PC-9 (cell line): ENCODE results near the gene CBR4. TPM values are rescaled to one million over a fixed set of nuclear protein-coding genes. Genes with fewer than 3 reads are reported as not detected.

Source experiments
- BruUV-seq: library from RNA; stranded (reverse); fragments of 400-500 nt; replicated peaks from 2 replicates; lab custom pipeline; 2021; lab: Mats Ljungman, UMichigan
- CTCF ChIA-PET: fragments of 300-600 bp; sonication (Branson Sonifier 250); formaldehyde crosslinking; loops from one replicate; lab custom pipeline; 2022; ENCODE audit warnings: antibody characterized with exemption; lab: Charles Lee
- POLR2A ChIA-PET: fragments of 300-600 bp; sonication (Branson Sonifier 250); formaldehyde crosslinking; loops from one replicate; lab custom pipeline; 2022; ENCODE audit warnings: antibody characterized with exemption; ENCODE audit not compliant: unreplicated experiment; lab: Charles Lee
- DNase-seq, 2 experiments: peaks; one replicate each; pipeline versions ENCODE4 v3.0.0 to v3.0.0-alpha.2; 2015 to 2022; ENCODE audit warnings: mixed read lengths in 1 of 2
- H2AFZ ChIP-seq: fragments of 200-600 bp; sonication (generic); 2 replicates; pipeline ENCODE4 v1.8.1; 2017; ENCODE audit warnings: antibody characterized with exemption
- H3F3A ChIP-seq: fragments of 200-600 bp; sonication (generic); 2 replicates; pipeline ENCODE4 v1.8.1; 2017; ENCODE audit warnings: antibody characterized with exemption, mild to moderate bottlenecking, low read depth; ENCODE audit not compliant: insufficient read depth
- H3K27ac ChIP-seq: fragments of 200-600 bp; sonication (generic); 2 replicates; pipeline ENCODE4 v1.6.1; 2016; ENCODE audit warnings: mixed run types
- H3K27me3 ChIP-seq: fragments of 200-600 bp; sonication (generic); 2 replicates; pipeline ENCODE4 v1.6.1; 2016; ENCODE audit warnings: low read depth, mixed run types; ENCODE audit not compliant: insufficient read depth
- H3K36me3 ChIP-seq: fragments of 200-600 bp; sonication (generic); 2 replicates; pipeline ENCODE4 v1.6.1; 2016; ENCODE audit warnings: low read depth, mixed run types
- H3K4me1 ChIP-seq: fragments of 200-600 bp; sonication (generic); replicated peaks from 2 replicates; pipeline ENCODE4 v1.6.1; 2016; ENCODE audit warnings: mixed run types; ENCODE audit not compliant: insufficient read depth
- H3K4me2 ChIP-seq: fragments of 200-600 bp; sonication (generic); 2 replicates; pipeline ENCODE4 v1.6.1; 2017; ENCODE audit warnings: mixed run types
- H3K4me3 ChIP-seq: fragments of 200-600 bp; sonication (generic); 2 replicates; pipeline ENCODE4 v1.6.1; 2016; ENCODE audit warnings: mixed run types
- H3K79me2 ChIP-seq: fragments of 200-600 bp; sonication (generic); 2 replicates; pipeline ENCODE4 v1.6.1; 2017; ENCODE audit warnings: low read depth, mixed run types
- H3K9me2 ChIP-seq: fragments of 200-600 bp; sonication (generic); 2 replicates; pipeline ENCODE4 v1.8.1; 2017; ENCODE audit warnings: mild to moderate bottlenecking; ENCODE audit not compliant: insufficient read depth
- H3K9me3 ChIP-seq: fragments of 200-600 bp; sonication (generic); 2 replicates; pipeline ENCODE4 v1.8.1; 2016; ENCODE audit warnings: low read depth; ENCODE audit not compliant: insufficient read depth
- H4K20me1 ChIP-seq: fragments of 200-600 bp; sonication (generic); 2 replicates; pipeline ENCODE4 v1.8.1; 2017; ENCODE audit not compliant: insufficient read depth
- CTCF ChIP-seq: fragments of 200-600 bp; sonication (generic); conservative IDR thresholded peaks from 2 replicates; pipeline ENCODE4 v1.6.1; 2017; ENCODE audit warnings: mixed run types, antibody characterized with exemption, mild to moderate bottlenecking, moderate library complexity
- EZH2 ChIP-seq: fragments of 200-600 bp; sonication (generic); IDR thresholded peaks from 2 replicates; pipeline ENCODE4 v1.8.0; 2017; ENCODE audit warnings: antibody characterized with exemption, low read depth
- intact Hi-C: fragments of 100-400 bp; cut with micrococcal nuclease; formaldehyde crosslinking; loops from one replicate; pipeline ENCODE4 v1.10.0; 2022; ENCODE audit not compliant: unreplicated experiment
- total RNA-seq: library from RNA; stranded (reverse); gene quantifications from 2 replicates; pipeline ENCODE4 v1.2.3, GENCODE V29; 2021

CBR4 gene
- total RNA-seq, 1 experiment from 2014 or later, result 28.9 TPM

- Histone ChIP-seq H3K79me2 (no peaks in the 10 kb centered on the region), H3K4me2 (no peak overlapping the region), H4K20me1 (no peaks in the 10 kb centered on the region), H2AFZ (no peak overlapping the region), H3K9me2 (no peaks in the 10 kb centered on the region), H3K9me3 (no peaks in the 10 kb centered on the region; the same call in 1 of the 2 replicates), H3K27me3 (no peaks in the 10 kb centered on the region), H3K27ac (no peak overlapping the region), H3K36me3 (peaks cover 8% of the 10 kb centered on the region; the same call in 1 of the 2 replicates), H3K4me3 (no peak overlapping the region), H3F3A (no peaks in the 10 kb centered on the region), H3K4me1 (no peaks in the 10 kb centered on the region)
- BruUV-seq, result no TSS peak
- DNase-seq, result no peak
- intact Hi-C loops, result no loop called here
- CTCF ChIA-PET, result no interaction called here
- POLR2A ChIA-PET, result no interaction called here
- TF ChIP-seq CTCF, result no peak
- TF ChIP-seq EZH2, result no peak
Observed at GRCh38 chr4:168981942-168982341, 28.1 kb downstream of the CBR4 start.

GRCh38 chr4:168981460-168981859 is 28.6 kb downstream of the CBR4 start:
- Histone ChIP-seq H3K9me3 (no peaks in the 10 kb centered on the region; the same call in 1 of the 2 replicates), H4K20me1 (no peaks in the 10 kb centered on the region), H3K9me2 (no peaks in the 10 kb centered on the region), H3K4me2 (no peak overlapping the region), H3K27me3 (no peaks in the 10 kb centered on the region), H3K79me2 (no peaks in the 10 kb centered on the region), H3K36me3 (peaks cover 7% of the 10 kb centered on the region; the same call in 1 of the 2 replicates), H3F3A (no peaks in the 10 kb centered on the region), H3K4me3 (no peak overlapping the region), H2AFZ (no peak overlapping the region), H3K4me1 (no peaks in the 10 kb centered on the region), H3K27ac (no peak overlapping the region)
- ChIA-PET POLR2A (no interaction called here), CTCF (no interaction called here)
- no peak for DNase-seq
- BruUV-seq, result no TSS peak
- intact Hi-C loops, result no loop called here
- TF ChIP-seq CTCF, result no peak
- no peak for TF ChIP-seq EZH2

GRCh38 chr4:168979338-168979737 is 30.7 kb downstream of the CBR4 start:
- no peaks in the 10 kb centered on the region for H3K9me2 ChIP-seq
- H3K4me1 ChIP-seq, result no peaks in the 10 kb centered on the region
- H3K4me3 ChIP-seq, result no peak overlapping the region
- ChIA-PET CTCF (no interaction called here), POLR2A (no interaction called here)
- no peaks in the 10 kb centered on the region; the same call in 1 of the 2 replicates for H3K9me3 ChIP-seq
- TF ChIP-seq EZH2, result no peak
- no peak for TF ChIP-seq CTCF
- no peaks in the 10 kb centered on the region for H3K27me3 ChIP-seq
- H3F3A ChIP-seq, result no peaks in the 10 kb centered on the region
- no peak overlapping the region for H2AFZ ChIP-seq
- H3K27ac ChIP-seq, result no peak overlapping the region
- H3K36me3 ChIP-seq, result no peaks in the 10 kb centered on the region; the same call in 1 of the 2 replicates
- BruUV-seq, result no TSS peak
- no peaks in the 10 kb centered on the region for H4K20me1 ChIP-seq
- intact Hi-C loops, result no loop called here
- no peak for DNase-seq
- H3K4me2 ChIP-seq, result no peak overlapping the region
- H3K79me2 ChIP-seq, result no peaks in the 10 kb centered on the region
